ENCODE results near the gene HRH1. TPM values are rescaled to one million over a fixed set of nuclear protein-coding genes. Genes with fewer than 3 reads are reported as not detected.

HRH1 gene
- total and polyA plus RNA-seq, 8 donors, result 4.5 to 6.7 (median 5.0) TPM

DNA sequence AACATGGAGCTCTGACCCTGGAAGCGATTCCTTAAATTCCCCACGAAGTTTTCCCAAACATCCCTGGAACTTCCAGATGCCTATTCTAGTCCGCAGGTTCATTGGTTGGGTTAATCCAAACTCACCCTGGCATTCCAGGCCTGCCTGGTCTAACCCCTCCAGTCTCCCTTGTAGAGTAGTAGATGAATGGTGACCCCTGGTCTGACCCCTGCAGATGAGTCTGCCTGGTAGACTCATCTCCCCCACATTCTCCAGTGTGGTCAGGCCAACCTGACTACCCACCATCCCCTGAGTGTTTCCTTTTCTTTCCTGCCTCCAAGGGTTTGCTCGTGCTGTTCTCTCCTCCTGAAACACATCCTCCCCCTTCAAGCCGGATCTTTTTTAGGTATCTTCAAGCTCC, 10.8 kb upstream of the HRH1 start:
- TF ChIP-seq, protein P1, sequence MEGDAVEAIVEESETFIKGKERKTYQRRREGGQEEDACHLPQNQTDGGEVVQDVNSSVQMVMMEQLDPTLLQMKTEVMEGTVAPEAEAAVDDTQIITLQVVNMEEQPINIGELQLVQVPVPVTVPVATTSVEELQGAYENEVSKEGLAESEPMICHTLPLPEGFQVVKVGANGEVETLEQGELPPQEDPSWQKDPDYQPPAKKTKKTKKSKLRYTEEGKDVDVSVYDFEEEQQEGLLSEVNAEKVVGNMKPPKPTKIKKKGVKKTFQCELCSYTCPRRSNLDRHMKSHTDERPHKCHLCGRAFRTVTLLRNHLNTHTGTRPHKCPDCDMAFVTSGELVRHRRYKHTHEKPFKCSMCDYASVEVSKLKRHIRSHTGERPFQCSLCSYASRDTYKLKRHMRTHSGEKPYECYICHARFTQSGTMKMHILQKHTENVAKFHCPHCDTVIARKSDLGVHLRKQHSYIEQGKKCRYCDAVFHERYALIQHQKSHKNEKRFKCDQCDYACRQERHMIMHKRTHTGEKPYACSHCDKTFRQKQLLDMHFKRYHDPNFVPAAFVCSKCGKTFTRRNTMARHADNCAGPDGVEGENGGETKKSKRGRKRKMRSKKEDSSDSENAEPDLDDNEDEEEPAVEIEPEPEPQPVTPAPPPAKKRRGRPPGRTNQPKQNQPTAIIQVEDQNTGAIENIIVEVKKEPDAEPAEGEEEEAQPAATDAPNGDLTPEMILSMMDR (IDR thresholded peaks at IDR 0.05), result no peak
- Histone ChIP-seq H3K36me3 (no peaks in the 10 kb centered on the region), H3K27ac (no peak overlapping the region), H3K27me3 (no peaks in the 10 kb centered on the region), H3K4me3 (no peak overlapping the region), H3K9me3 (no peaks in the 10 kb centered on the region), H3K4me1 (peaks cover 6 to 13% of the 10 kb centered on the region in 2 donors)
- no peak for DNase-seq
- ATAC-seq, result no peak
- intact Hi-C loops (cut with DNase I), result no loop called here

DNA sequence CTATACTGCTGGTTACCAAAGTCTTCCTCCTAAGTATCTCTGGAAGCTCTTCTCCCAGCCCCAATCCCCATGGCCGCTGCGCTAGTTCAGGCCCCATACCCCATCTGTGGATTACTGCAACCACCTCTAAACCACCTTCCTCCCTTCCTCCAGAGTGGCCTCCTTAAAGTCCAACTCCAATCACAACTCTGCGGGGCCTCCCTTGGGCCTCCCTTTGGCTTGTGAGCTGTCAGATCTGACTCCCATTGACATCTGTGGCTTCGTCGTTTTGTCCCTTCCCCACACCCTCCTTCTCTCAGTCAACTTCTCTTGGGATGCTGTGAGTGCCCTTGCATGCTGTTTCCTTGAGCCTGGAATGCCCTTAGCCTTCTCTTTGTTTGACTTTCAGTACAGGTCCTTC, 9.3 kb upstream of the HRH1 start:
- TF ChIP-seq, protein P1 (IDR thresholded peaks at IDR 0.05), result no peak
- Histone ChIP-seq H3K4me3 (no peak overlapping the region), H3K27me3 (no peaks in the 10 kb centered on the region), H3K36me3 (no peaks in the 10 kb centered on the region), H3K27ac (no peak overlapping the region), H3K9me3 (no peaks in the 10 kb centered on the region), H3K4me1 (peaks cover 6 to 8% of the 10 kb centered on the region in 2 donors)
- intact Hi-C loops (cut with DNase I), result no loop called here
- no peak for DNase-seq
- ATAC-seq, result peak; percentile 33

DNA sequence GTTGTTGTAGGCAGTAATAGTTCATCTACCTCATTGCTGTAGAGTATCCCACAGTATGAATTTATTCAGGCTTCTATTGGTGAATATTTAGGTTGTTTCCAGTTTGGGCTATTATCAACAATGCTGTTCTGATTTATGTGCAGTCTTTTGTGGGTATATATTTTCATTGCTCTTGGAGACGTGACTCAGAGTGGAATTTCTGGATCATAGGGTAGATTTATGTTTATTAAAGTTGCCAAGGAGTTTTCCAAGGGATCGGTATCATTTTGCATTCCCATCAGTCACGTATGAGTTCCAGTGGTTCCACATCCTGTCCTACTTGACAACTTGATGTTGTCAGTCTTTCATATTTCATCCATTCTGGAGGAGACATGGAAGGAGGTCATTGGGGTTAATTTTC, 8.4 kb upstream of the HRH1 start:
- no peak for DNase-seq
- Histone ChIP-seq H3K9me3 (no peaks in the 10 kb centered on the region), H3K27me3 (no peaks in the 10 kb centered on the region), H3K36me3 (no peaks in the 10 kb centered on the region), H3K4me3 (no peak overlapping the region), H3K27ac (no peak overlapping the region), H3K4me1 (no peaks in the 10 kb centered on the region)
- intact Hi-C loops (cut with DNase I), result no loop called here
- peak; percentile 42 for ATAC-seq
- TF ChIP-seq, protein P1 (IDR thresholded peaks at IDR 0.05), result no peak

DNA sequence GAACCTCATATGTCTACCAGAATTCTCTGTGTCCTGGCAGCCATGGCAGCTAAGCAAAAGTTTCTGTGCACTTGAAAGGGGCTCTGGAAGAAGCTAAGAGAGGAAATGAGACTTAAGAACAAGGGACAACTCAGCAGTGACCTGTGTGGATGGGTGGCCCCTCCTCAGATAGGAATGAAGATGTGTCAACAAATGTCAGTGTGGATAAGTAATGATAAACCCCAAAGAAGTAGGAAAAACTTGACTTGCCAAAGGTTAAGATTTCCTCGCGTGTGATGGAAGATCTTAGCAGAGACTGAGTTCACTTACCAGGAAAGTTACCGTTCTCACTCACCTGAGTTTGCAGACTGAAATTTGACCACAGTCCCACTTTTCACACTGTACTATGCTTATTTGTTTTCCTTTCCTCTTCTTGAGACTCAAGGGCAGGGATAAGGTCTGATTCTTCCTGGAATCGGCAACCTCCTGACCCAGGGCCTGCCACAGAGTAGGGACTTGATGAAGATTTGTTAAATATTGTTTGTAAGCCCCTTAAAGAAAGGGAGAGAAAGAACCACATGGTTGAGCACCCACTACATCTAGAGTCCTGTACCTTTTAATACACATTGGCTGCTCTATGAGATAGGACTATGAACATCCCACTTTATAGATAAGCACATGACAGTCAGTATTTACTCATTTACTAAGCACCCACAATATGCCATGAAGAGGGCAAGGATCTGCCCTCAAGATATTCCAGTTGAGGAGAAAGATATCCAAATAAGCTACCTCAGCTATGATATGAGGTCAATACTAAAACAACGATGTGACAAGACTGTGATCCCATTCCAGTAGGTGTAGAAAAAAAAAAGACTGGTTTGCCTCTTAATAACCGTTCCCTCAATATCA, 7.3 kb upstream of the HRH1 start:
- H3K36me3 ChIP-seq, result no peaks in the 10 kb centered on the region
- ATAC-seq (peak; percentile 74), DNase-seq (no peak)
- H3K9me3 ChIP-seq, result no peaks in the 10 kb centered on the region
- no peak overlapping the region for H3K27ac ChIP-seq
- no peaks in the 10 kb centered on the region for H3K27me3 ChIP-seq
- intact Hi-C loops (cut with DNase I), result no loop called here
- H3K4me1 ChIP-seq, result no peaks in the 10 kb centered on the region
- no peak overlapping the region for H3K4me3 ChIP-seq
- TF ChIP-seq, protein P1 (IDR thresholded peaks at IDR 0.05), result no peak

DNA sequence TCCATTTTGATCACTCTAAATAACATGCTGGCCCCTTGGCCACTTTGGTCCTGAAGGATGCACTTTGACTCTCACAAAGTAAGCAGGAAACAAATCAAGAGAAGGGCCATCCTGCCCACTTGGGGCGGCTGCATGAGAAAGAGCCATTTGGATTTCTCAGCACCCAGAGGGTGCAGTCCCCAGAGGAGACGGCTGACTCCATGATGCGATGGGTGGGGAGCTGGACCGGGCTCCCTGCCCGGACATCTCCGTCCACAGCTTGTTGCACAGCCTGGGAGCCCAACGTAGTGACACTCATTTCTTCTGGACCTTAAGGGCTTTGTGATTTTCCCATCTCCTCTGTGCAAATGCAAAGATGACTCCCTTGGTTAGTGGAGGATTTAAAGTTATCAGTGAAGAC, 4.0 kb upstream of the HRH1 start:
- Histone ChIP-seq H3K4me3 (no peak overlapping the region), H3K36me3 (no peaks in the 10 kb centered on the region), H3K9me3 (no peaks in the 10 kb centered on the region), H3K27me3 (peaks cover 7 to 26% of the 10 kb centered on the region in 2 donors), H3K27ac (no peak overlapping the region), H3K4me1 (peaks cover 6 to 14% of the 10 kb centered on the region in 2 donors)
- no peak for DNase-seq
- TF ChIP-seq, protein P1 (IDR thresholded peaks at IDR 0.05), result no peak
- no peak for ATAC-seq
- intact Hi-C loops (cut with DNase I), result no loop called here
